DND-41 (cell line): ENCODE measurements around the gene ZNF454.

Experiments used
- ATAC-seq: fragments of 200-7000 bp; cut with Tn5 transposase; 3 replicates; pipeline ENCODE4 v1.9.1; 2021; ENCODE audit warnings: low read depth; ENCODE audit not compliant: insufficient read depth
- DNase-seq: peaks from one replicate; pipeline ENCODE4 v3.0.0-alpha.2; 2020
- H2AFZ ChIP-seq: 2 replicates; pipeline ENCODE4 v1.6.0; 2012; ENCODE audit warnings: low read depth, low read length
- H3K27ac ChIP-seq: 2 replicates; pipeline ENCODE4 v1.5.1; 2012; ENCODE audit warnings: low read length, inconsistent platforms
- H3K27me3 ChIP-seq: fragments of 200-600 bp; sonication (generic); 2 replicates; pipeline ENCODE4 v1.6.0; 2012; ENCODE audit warnings: low read length, mild to moderate bottlenecking, inconsistent platforms; ENCODE audit not compliant: insufficient read depth, poor library complexity
- H3K36me3 ChIP-seq: 2 replicates; pipeline ENCODE4 v1.5.1; 2012; ENCODE audit warnings: low read length, inconsistent platforms; ENCODE audit not compliant: insufficient read depth
- H3K4me1 ChIP-seq: 2 replicates; pipeline ENCODE4 v1.5.1; 2012; ENCODE audit warnings: mild to moderate bottlenecking, low read length; ENCODE audit not compliant: insufficient read depth
- H3K4me2 ChIP-seq: 2 replicates; pipeline ENCODE4 v1.6.0; 2012; ENCODE audit warnings: mild to moderate bottlenecking, moderate library complexity, low read length, inconsistent platforms; ENCODE audit not compliant: insufficient read depth
- H3K4me3 ChIP-seq, 2 experiments: fragments of 200-600 bp in 1 of 2; shearing (Covaris generic) in 1 of 2; 2 replicates each; pipeline ENCODE4 v1.5.1; 2012 to 2016; ENCODE audit warnings: inconsistent platforms in 2 of 2, low read length in 2 of 2, mild to moderate bottlenecking in 2 of 2, low read depth in 1 of 2, moderate library complexity in 1 of 2
- H3K79me2 ChIP-seq: 2 replicates; pipeline ENCODE4 v1.6.0; 2012; ENCODE audit warnings: low read length, inconsistent platforms; ENCODE audit not compliant: insufficient read depth
- H3K9ac ChIP-seq: 2 replicates; pipeline ENCODE4 v1.6.0; 2012; ENCODE audit warnings: low read depth, mild to moderate bottlenecking, inconsistent platforms, low read length, moderate library complexity
- H3K9me3 ChIP-seq: 2 replicates; pipeline ENCODE4 v1.5.1; 2012; ENCODE audit warnings: low read length, moderate library complexity, mild to moderate bottlenecking, inconsistent platforms; ENCODE audit not compliant: insufficient read depth, severe bottlenecking
- H4K20me1 ChIP-seq: 2 replicates; pipeline ENCODE4 v1.6.0; 2012; ENCODE audit warnings: low read length; ENCODE audit not compliant: insufficient read depth
- EZH2 ChIP-seq: IDR thresholded peaks from 3 replicates; pipeline ENCODE4 v1.6.1; 2012; ENCODE audit warnings: borderline replicate concordance, low read depth, mild to moderate bottlenecking, moderate library complexity, low read length, inconsistent platforms; ENCODE audit not compliant: severe bottlenecking
- TF ChIP-seq, protein P1 (sequence below): IDR thresholded peaks from 2 replicates; pipeline ENCODE4 v1.5.1; 2012; ENCODE audit warnings: borderline replicate concordance, low read length, moderate library complexity, mild to moderate bottlenecking; ENCODE audit not compliant: poor library complexity, severe bottlenecking; ENCODE audit errors: extremely low read depth

Gene ZNF454

DNA sequence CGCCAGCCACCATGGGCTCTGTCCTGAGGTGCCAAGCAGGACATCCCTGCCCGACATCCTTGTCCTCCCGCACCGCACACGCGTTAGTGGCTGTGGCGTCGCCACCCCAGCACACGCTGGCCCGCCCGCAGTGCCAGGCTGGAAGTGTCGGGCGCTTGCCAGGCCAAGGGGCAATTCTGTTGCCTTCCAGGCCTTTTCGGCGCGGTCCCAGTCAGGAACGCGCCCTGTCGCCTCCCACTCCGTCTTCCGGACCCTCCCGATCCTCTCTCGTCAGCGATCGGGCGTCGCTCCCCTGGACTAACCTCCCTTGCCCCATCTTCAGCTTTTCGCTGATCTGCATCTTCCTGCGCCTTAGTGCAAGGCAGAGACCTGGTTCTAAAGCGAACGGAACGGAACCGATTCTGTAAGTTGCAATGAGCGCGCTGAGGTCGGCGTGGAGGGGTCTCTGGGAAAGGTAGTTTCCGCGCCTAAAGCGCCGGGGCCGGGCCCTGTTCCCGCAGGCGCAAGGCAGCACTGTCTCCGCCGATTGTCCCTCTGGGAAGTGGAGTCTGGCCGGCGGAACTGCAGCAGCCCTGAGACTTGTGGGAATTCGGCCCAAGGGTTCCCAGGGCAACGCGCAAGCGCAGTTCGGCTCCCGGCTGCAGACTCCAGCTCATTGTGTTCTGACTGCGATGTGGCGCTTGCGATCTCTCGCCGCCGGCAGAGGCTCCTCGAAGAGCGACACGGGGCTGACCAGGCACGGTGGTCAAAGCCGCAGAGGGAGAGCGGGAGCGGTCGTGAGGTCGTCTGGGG, at the start of gene ZNF454:
ZNF454 (plus strand) TSS at position 630 of the 792 bp plus-strand sequence. CDS start 1,594 bp downstream, outside the sequence.
- H3K27me3 ChIP-seq, result no peaks in the 10 kb centered on the region
- DNase-seq (no peak), ATAC-seq (no peak)
- H3K4me1 ChIP-seq, result no peaks in the 10 kb centered on the region
- no peak within 1 kb of the TSS for H3K4me2 ChIP-seq
- no peak for TF ChIP-seq EZH2
- TF ChIP-seq, protein P1, sequence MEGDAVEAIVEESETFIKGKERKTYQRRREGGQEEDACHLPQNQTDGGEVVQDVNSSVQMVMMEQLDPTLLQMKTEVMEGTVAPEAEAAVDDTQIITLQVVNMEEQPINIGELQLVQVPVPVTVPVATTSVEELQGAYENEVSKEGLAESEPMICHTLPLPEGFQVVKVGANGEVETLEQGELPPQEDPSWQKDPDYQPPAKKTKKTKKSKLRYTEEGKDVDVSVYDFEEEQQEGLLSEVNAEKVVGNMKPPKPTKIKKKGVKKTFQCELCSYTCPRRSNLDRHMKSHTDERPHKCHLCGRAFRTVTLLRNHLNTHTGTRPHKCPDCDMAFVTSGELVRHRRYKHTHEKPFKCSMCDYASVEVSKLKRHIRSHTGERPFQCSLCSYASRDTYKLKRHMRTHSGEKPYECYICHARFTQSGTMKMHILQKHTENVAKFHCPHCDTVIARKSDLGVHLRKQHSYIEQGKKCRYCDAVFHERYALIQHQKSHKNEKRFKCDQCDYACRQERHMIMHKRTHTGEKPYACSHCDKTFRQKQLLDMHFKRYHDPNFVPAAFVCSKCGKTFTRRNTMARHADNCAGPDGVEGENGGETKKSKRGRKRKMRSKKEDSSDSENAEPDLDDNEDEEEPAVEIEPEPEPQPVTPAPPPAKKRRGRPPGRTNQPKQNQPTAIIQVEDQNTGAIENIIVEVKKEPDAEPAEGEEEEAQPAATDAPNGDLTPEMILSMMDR, result no peak
- H4K20me1 ChIP-seq, result no peaks in the 10 kb centered on the region
- H3K79me2 ChIP-seq, result no peaks in the 10 kb centered on the region
- H3K9me3 ChIP-seq, result peaks cover 51% of the 10 kb centered on the region
- no peak within 1 kb of the TSS for H2AFZ ChIP-seq
- H3K9ac ChIP-seq, result no peak within 1 kb of the TSS
- H3K27ac ChIP-seq, result no peak within 1 kb of the TSS
- no peaks in the 10 kb centered on the region for H3K36me3 ChIP-seq
- H3K4me3 ChIP-seq, result no peak within 1 kb of the TSS

DNA sequence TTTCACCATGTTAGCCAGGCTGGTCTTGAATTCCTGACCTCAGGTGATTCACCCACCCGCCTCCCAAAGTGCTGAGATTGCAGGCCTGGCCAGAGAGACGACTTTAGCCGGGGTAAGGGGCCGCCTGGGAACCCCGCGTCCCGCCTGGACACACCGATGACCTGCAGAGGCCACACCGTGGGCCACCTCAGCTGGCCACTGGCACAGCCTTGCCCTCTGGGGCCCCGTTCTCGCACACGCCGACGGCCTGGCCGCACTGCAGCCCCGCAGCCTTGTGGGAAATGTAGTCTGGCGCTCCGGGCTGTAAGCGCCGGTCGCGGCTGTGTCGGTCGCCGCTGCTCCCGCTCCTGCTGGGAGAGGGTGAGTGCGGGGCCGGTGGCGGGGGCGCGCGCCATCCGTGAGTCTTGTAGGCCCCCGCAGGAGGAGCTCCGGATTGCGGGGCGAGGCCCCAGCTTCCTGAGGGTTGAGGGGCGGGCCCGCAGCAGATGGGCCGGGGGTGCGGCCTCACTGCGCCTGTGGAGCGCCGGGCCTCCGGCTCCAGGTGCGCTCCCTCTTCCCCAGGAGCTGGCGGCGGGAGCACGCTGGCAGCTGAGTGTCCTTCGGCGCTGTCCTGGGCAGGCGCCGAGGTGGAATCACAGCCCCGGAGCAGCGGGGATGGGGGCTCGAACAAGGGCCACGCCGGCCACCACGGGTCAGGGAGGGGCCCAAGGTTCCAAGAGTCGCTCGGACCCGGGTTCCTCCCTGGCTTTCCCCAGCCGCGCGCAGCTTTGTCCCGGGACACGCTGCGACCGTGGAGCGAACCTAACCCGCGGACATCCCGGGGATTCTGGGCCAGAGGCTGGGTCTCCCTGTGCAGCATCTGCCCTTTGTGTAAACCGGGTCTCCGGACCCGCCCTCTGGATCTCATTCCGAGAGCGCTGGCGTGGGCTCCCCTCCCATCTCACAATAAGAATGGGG, 45.1 kb upstream of the ZNF454 start, which contains the start of gene ZFP2:
ZFP2 (plus strand) TSS at position 299 of the 957 bp plus-strand sequence. CDS start 35,401 bp downstream, outside the sequence.
- Histone ChIP-seq H3K36me3 (no peaks in the 10 kb centered on the region), H3K79me2 (no peaks in the 10 kb centered on the region), H3K4me2 (peak within 1 kb of the TSS; percentile 58), H3K9ac (peak within 1 kb of the TSS; percentile 45), H3K27me3 (no peaks in the 10 kb centered on the region), H4K20me1 (no peaks in the 10 kb centered on the region), H3K9me3 (no peaks in the 10 kb centered on the region), H3K4me1 (peaks cover 6% of the 10 kb centered on the region), H3K27ac (no peak within 1 kb of the TSS), H2AFZ (peak within 1 kb of the TSS; percentile 64), H3K4me3 (peak within 1 kb of the TSS; percentile 2 to 54; a peak in 2 of 4 replicates)
- TF ChIP-seq, protein P1, result no peak
- TF ChIP-seq EZH2, result no peak
- peak; percentile 39 for DNase-seq
- peak; percentile 86 for ATAC-seq

DNA sequence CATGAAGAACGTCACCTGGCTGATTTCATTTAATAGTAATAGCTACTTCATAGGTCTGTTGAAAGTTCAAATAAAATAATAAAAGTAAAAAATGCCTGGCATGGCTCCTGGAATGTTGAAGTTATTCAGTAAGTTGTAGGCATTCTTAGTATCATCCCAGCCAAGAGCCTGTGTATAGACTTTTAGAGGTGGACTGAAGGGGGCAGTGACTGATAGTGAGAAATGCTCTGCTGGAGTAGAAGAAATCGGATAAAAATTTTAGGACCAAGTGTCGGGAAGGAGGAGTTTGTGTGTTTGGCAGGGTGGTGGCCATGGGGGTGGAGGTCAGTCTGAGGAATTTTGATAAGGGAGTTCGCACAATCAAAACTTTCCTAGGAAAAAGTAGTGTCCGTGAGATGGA, 41.7 kb upstream of the ZNF454 start:
- Histone ChIP-seq H3K79me2 (no peaks in the 10 kb centered on the region), H4K20me1 (no peaks in the 10 kb centered on the region), H3K36me3 (no peaks in the 10 kb centered on the region; the same call in 1 of the 2 replicates), H3K4me1 (peaks cover 6% of the 10 kb centered on the region), H3K4me3 (no peak overlapping the region), H3K4me2 (no peak overlapping the region), H3K9ac (no peak overlapping the region), H3K27ac (no peak overlapping the region), H3K27me3 (no peaks in the 10 kb centered on the region), H2AFZ (no peak overlapping the region), H3K9me3 (peaks cover 2% of the 10 kb centered on the region)
- ATAC-seq (no peak), DNase-seq (no peak)
- TF ChIP-seq, protein P1, result no peak
- no peak for TF ChIP-seq EZH2
